ENCODE results near the gene SOX6. TPM values are rescaled to one million over a fixed set of nuclear protein-coding genes. Genes with fewer than 3 reads are reported as not detected.

Gene SOX6
- total and polyA plus RNA-seq, 2 experiments from 2014 or later, result 0.03 to 0.66 TPM

- Mint-ChIP-seq H3K4me1 (peaks cover 14% of the 10 kb centered on the region; the same call in 2 of the 3 replicates), H3K36me3 (ENCODE audit: low read depth) (no peaks in the 10 kb centered on the region), H3K27me3 (ENCODE audit: insufficient read depth, low read depth, poor library complexity) (peaks cover 2% of the 10 kb centered on the region), H3K27ac (no peak overlapping the region), H3K4me3 (no peak overlapping the region), H3K9me3 (no peaks in the 10 kb centered on the region)
- Histone ChIP-seq H3K27ac (ENCODE audit: low read depth) (no peak overlapping the region), H3F3A (replicated peaks; ENCODE audit: low read depth) (no peaks in the 10 kb centered on the region), H3K36me3 (ENCODE audit: insufficient read depth) (no peaks in the 10 kb centered on the region), H3K9me2 (ENCODE audit: insufficient read depth) (no peaks in the 10 kb centered on the region), H3K4me2 (no peak overlapping the region), H3K4me3 (no peak overlapping the region), H2AFZ (no peak overlapping the region), H3K79me2 (replicated peaks; ENCODE audit: insufficient read depth) (no peaks in the 10 kb centered on the region), H3K4me1 (ENCODE audit: insufficient read depth) (peaks cover 6% of the 10 kb centered on the region; the same call in 1 of the 2 replicates), H3K27me3 (ENCODE audit: insufficient read depth) (no peaks in the 10 kb centered on the region; the same call in 1 of the 2 replicates), H4K20me1 (replicated peaks; ENCODE audit: insufficient read depth) (no peaks in the 10 kb centered on the region)
- TF ChIP-seq POLR2AphosphoS5 (IDR thresholded peaks at IDR 0.05; ENCODE audit: low read depth) (no peak), ZNF331 (CRISPR knock-in tag; IDR thresholded peaks at IDR 0.05; ENCODE audit: low read depth) (no peak), ZNF462 (CRISPR knock-in tag; IDR thresholded peaks at IDR 0.05) (no peak), STAT1 (IDR thresholded peaks at IDR 0.05; ENCODE audit: unreplicated experiment) (no peak)
- ATAC-seq (no peak), DNase-seq (ENCODE audit: low spot score) (no peak)
Observed at GRCh38 chr11:15971215-15971546, 385.2 kb downstream of the SOX6 start.

- no peaks in the 10 kb centered on the region for H3K9me2 ChIP-seq (ENCODE audit: insufficient read depth)
- no peaks in the 10 kb centered on the region for H3K36me3 ChIP-seq (ENCODE audit: insufficient read depth)
- no peaks in the 10 kb centered on the region for H3F3A ChIP-seq (replicated peaks; ENCODE audit: low read depth)
- DNase-seq (ENCODE audit: low spot score) (no peak), ATAC-seq (no peak)
- no peak overlapping the region for H3K4me3 ChIP-seq
- peaks cover 6% of the 10 kb centered on the region; the same call in 1 of the 2 replicates for H3K4me1 ChIP-seq (ENCODE audit: insufficient read depth)
- no peaks in the 10 kb centered on the region for H4K20me1 ChIP-seq (replicated peaks; ENCODE audit: insufficient read depth)
- H2AFZ ChIP-seq, result no peak overlapping the region
- no peak overlapping the region for H3K27ac Mint-ChIP-seq
- H3K27ac ChIP-seq (ENCODE audit: low read depth), result no peak overlapping the region
- H3K79me2 ChIP-seq (replicated peaks; ENCODE audit: insufficient read depth), result no peaks in the 10 kb centered on the region
- no peak overlapping the region for H3K4me2 ChIP-seq
- H3K4me3 Mint-ChIP-seq, result no peak overlapping the region
- peaks cover 14% of the 10 kb centered on the region; the same call in 2 of the 3 replicates for H3K4me1 Mint-ChIP-seq
- no peaks in the 10 kb centered on the region for H3K9me3 Mint-ChIP-seq
- H3K36me3 Mint-ChIP-seq (ENCODE audit: low read depth), result no peaks in the 10 kb centered on the region
- H3K27me3 ChIP-seq (ENCODE audit: insufficient read depth), result no peaks in the 10 kb centered on the region
- H3K27me3 Mint-ChIP-seq (ENCODE audit: insufficient read depth, low read depth, poor library complexity), result peaks cover 2% of the 10 kb centered on the region
- no peak for TF ChIP-seq STAT1 (IDR thresholded peaks at IDR 0.05; ENCODE audit: unreplicated experiment)
- no peak for TF ChIP-seq JUNB (IDR thresholded peaks at IDR 0.05; ENCODE audit: unreplicated experiment)
- TF ChIP-seq EZH2 (IDR thresholded peaks at IDR 0.05; ENCODE audit: low read depth, unreplicated experiment), result no peak
- TF ChIP-seq CTCF (conservative IDR thresholded peaks at IDR 0.05; ENCODE audit: low read depth in 2 of 2), result no peak
- TF ChIP-seq NANOG (IDR thresholded peaks at IDR 0.05; ENCODE audit: borderline replicate concordance), result no peak
- no peak for TF ChIP-seq REST (IDR thresholded peaks at IDR 0.05; ENCODE audit: unreplicated experiment)
- no peak for TF ChIP-seq ZNF114 (CRISPR knock-in tag; IDR thresholded peaks at IDR 0.05)
- TF ChIP-seq POLR2AphosphoS5 (IDR thresholded peaks at IDR 0.05; ENCODE audit: low read depth), result no peak
Observed at GRCh38 chr11:15970506-15971214, 385.7 kb downstream of the SOX6 start.

All from GM23338 (cell line).